DOHH2 (cell line): ENCODE results near the gene IRF2BP2.

Experiments
- H3F3A ChIP-seq: fragments of 200-600 bp; sonication (generic), shearing (Covaris generic); 2 replicates; pipeline ENCODE4 v1.6.0; 2016; ENCODE audit warnings: antibody characterized with exemption, mild to moderate bottlenecking; ENCODE audit not compliant: control insufficient read depth, insufficient read depth
- H3K27ac ChIP-seq: fragments of 200-600 bp; sonication (generic); 2 replicates; pipeline ENCODE4 v1.5.1; 2014; ENCODE audit warnings: low read depth, mild to moderate bottlenecking, low read length, moderate library complexity
- H3K27me3 ChIP-seq: fragments of 200-600 bp; sonication (generic); 2 replicates; pipeline ENCODE4 v1.6.1; 2014; ENCODE audit warnings: mild to moderate bottlenecking, low read length, mixed read lengths; ENCODE audit not compliant: control insufficient read depth
- H3K36me3 ChIP-seq: fragments of 200-600 bp; sonication (generic); 2 replicates; pipeline ENCODE4 v1.6.1; 2014; ENCODE audit warnings: mild to moderate bottlenecking, low read length, moderate library complexity, mixed read lengths; ENCODE audit not compliant: control insufficient read depth
- H3K4me1 ChIP-seq: fragments of 200-600 bp; sonication (generic); 2 replicates; pipeline ENCODE4 v1.6.1; 2014; ENCODE audit warnings: mild to moderate bottlenecking, low read length, mixed read lengths; ENCODE audit not compliant: control insufficient read depth
- H3K4me2 ChIP-seq: fragments of 200-600 bp; sonication (generic); 2 replicates; pipeline ENCODE4 v1.6.0; 2014; ENCODE audit warnings: mild to moderate bottlenecking, low read length, moderate library complexity
- H3K4me3 ChIP-seq: fragments of 200-600 bp; sonication (generic); 2 replicates; pipeline ENCODE4 v1.5.1; 2014; ENCODE audit warnings: mild to moderate bottlenecking, low read length, mixed read lengths
- H3K79me2 ChIP-seq: fragments of 200-600 bp; sonication (generic); 2 replicates; pipeline ENCODE4 v1.6.1; 2014; ENCODE audit warnings: mild to moderate bottlenecking, low read length, mixed read lengths; ENCODE audit not compliant: control insufficient read depth
- H3K9me2 ChIP-seq: fragments of 200-600 bp; sonication (generic); replicated peaks from 2 replicates; pipeline ENCODE4 v1.6.1; 2014; ENCODE audit warnings: mild to moderate bottlenecking, low read length, mixed read lengths; ENCODE audit not compliant: control insufficient read depth
- H3K9me3 ChIP-seq: fragments of 200-600 bp; sonication (generic); 2 replicates; pipeline ENCODE4 v1.6.1; 2014; ENCODE audit warnings: antibody characterized with exemption, low read length, mixed read lengths; ENCODE audit not compliant: control insufficient read depth, insufficient read depth
- H4K20me1 ChIP-seq: fragments of 200-600 bp; sonication (generic); 2 replicates; pipeline ENCODE4 v1.6.0; 2014; ENCODE audit warnings: low read depth, mild to moderate bottlenecking, antibody characterized with exemption, low read length, moderate library complexity; ENCODE audit not compliant: control insufficient read depth, insufficient read depth
- CTCF ChIP-seq: fragments of 200-600 bp; sonication (generic); IDR thresholded peaks from one replicate; pipeline ENCODE4 v1.5.1; 2014; ENCODE audit warnings: antibody characterized with exemption, mild to moderate bottlenecking, low read depth, low read length; ENCODE audit not compliant: poor library complexity, severe bottlenecking
- EZH2phosphoT487 ChIP-seq: fragments of 200-600 bp; sonication (generic); IDR thresholded peaks from 2 replicates; pipeline ENCODE4 v1.6.1; 2017; ENCODE audit warnings: borderline replicate concordance, mild to moderate bottlenecking, antibody characterized with exemption, low read length, moderate library complexity, mixed read lengths

IRF2BP2 gene

GRCh38 chr1:234617131-234617985, 7.4 kb upstream of the IRF2BP2 start:
- no peaks in the 10 kb centered on the region for H3K9me2 ChIP-seq
- H3K27ac ChIP-seq, result no peak overlapping the region
- peaks cover 23% of the 10 kb centered on the region for H3K4me1 ChIP-seq
- H3K36me3 ChIP-seq, result no peaks in the 10 kb centered on the region
- H3F3A ChIP-seq, result peaks cover 2% of the 10 kb centered on the region; the same call in 1 of the 2 replicates
- no peak overlapping the region for H3K4me3 ChIP-seq
- H4K20me1 ChIP-seq, result no peaks in the 10 kb centered on the region
- no peaks in the 10 kb centered on the region for H3K79me2 ChIP-seq
- H3K9me3 ChIP-seq, result no peaks in the 10 kb centered on the region
- peaks cover 6% of the 10 kb centered on the region; the same call in 1 of the 2 replicates for H3K27me3 ChIP-seq
- no peak for TF ChIP-seq CTCF
- no peak for TF ChIP-seq EZH2phosphoT487
- H3K4me2 ChIP-seq, result no peak overlapping the region

GRCh38 chr1:234616644-234617043, 6.7 kb upstream of the IRF2BP2 start:
- TF ChIP-seq EZH2phosphoT487 (no peak), CTCF (no peak)
- Histone ChIP-seq H3F3A (peaks cover 3% of the 10 kb centered on the region; the same call in 1 of the 2 replicates), H3K4me2 (no peak overlapping the region), H3K9me3 (no peaks in the 10 kb centered on the region), H3K4me1 (peaks cover 31% of the 10 kb centered on the region), H3K36me3 (no peaks in the 10 kb centered on the region), H3K4me3 (no peak overlapping the region), H3K9me2 (no peaks in the 10 kb centered on the region), H4K20me1 (no peaks in the 10 kb centered on the region), H3K79me2 (no peaks in the 10 kb centered on the region), H3K27ac (no peak overlapping the region), H3K27me3 (peaks cover 11% of the 10 kb centered on the region; the same call in 1 of the 2 replicates)

- Histone ChIP-seq H3K27me3 (peaks cover 27% of the 10 kb centered on the region), H3K9me2 (no peaks in the 10 kb centered on the region), H4K20me1 (no peaks in the 10 kb centered on the region), H3F3A (peaks cover 8% of the 10 kb centered on the region), H3K4me3 (no peak overlapping the region), H3K9me3 (no peaks in the 10 kb centered on the region), H3K36me3 (no peaks in the 10 kb centered on the region), H3K4me2 (no peak overlapping the region), H3K4me1 (peaks cover 45% of the 10 kb centered on the region), H3K79me2 (no peaks in the 10 kb centered on the region), H3K27ac (no peak overlapping the region)
- TF ChIP-seq EZH2phosphoT487 (no peak), CTCF (no peak)
Measured at GRCh38 chr1:234614081-234614489, 4.1 kb upstream of the IRF2BP2 start.
